ENCODE measurements around the gene XRCC4. TPM values are rescaled to one million over a fixed set of nuclear protein-coding genes. Genes with fewer than 3 reads are reported as not detected.
A peak's percentile ranks its signal among the peaks of the same experiment; 100 is the strongest.

Gene XRCC4
- total RNA-seq, 4 donors from 2014 or later = 6.1 to 7.4 (median 7.0) TPM

DNA sequence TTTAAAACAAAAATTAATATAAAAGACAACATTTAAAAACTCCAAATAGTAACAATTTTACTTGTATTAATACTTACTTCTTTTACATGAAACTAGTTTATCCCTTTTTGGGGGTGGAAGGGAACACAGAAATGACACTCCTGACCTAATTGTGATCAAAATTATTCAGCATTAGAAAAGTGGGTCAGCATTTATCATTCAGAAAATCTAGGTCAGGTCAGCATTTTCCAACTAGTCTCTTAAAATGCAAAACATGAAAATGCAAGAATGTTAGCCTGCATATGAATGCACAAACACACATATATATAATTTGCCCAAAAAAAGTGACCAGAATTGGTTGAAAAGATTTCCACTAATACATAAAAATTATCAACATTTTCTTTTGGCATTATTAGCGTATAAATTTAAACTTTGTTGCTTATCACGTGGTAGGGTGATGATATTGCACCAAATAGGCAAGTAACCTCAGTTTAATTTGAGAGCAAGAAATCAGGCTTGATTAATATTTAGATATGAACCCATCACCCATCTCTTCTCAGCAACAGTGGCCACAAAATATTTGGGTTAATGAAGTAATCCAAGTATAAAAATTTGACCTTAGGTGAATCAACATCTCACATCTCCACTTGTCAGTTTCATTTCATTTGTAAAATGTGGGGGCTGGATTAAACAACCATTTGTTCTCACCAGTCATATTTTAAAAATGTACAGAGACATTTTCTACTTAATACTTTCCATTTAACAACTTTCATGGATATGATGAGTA lies 5.9 kb upstream of the XRCC4 start:
- DNase-seq (ENCODE audit: low spot score) (no peak), ATAC-seq (ENCODE audit: low FRiP score) (no peak)
- no peak for TF ChIP-seq CTCF (IDR thresholded peaks at IDR 0.05)

DNA sequence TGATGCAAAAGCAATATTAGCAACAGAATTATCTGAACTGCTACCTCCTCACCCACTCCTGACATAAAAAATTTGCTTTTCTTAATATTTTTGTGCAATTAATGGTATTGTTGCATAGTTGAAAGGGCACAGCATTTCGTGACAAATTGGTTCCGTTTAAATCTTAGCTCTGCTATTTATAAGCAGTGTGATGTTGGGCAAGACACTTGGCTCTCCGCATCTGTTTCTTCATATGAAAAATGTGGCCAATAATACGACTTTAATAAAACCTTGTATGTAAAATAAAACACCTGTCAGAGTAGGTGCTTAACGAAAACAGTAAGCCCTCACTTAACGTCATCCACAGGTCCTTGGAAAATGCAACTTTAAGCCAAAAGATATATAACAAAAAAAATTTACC lies 4.4 kb upstream of the XRCC4 start:
- no peak for TF ChIP-seq CTCF (IDR thresholded peaks at IDR 0.05)
- ATAC-seq (ENCODE audit: low FRiP score) = no peak
- no peak for DNase-seq (ENCODE audit: low spot score)

- no peak for TF ChIP-seq CTCF (IDR thresholded peaks at IDR 0.05)
- DNase-seq (ENCODE audit: low spot score) (no peak), ATAC-seq (ENCODE audit: low FRiP score) (peak; percentile 26)
Observed at GRCh38 chr5:83077662-83078261, 415 bp downstream of the XRCC4 start.

DNA sequence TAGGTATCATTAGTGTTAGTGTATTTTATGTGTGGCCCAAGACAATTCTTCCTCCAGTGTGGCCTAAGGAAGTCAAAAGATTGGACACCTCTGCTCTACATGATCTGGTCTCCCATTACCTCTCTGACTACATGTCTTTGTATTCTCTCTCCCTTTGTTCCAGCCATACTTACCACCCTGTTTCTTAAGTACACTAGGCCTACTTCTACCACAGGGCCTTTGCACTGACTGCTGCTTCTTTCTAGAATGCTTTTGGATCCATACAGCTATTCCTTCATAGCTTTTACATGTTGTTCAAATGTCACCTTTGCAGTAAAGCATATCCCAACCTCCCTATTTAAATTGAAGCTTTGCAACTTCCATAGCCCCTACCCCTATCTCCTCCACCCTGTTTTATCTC lies 5.4 kb downstream of the XRCC4 start:
- TF ChIP-seq CTCF (IDR thresholded peaks at IDR 0.05) = no peak
- ATAC-seq (ENCODE audit: low FRiP score) (no peak), DNase-seq (ENCODE audit: low spot score) (no peak)

DNA sequence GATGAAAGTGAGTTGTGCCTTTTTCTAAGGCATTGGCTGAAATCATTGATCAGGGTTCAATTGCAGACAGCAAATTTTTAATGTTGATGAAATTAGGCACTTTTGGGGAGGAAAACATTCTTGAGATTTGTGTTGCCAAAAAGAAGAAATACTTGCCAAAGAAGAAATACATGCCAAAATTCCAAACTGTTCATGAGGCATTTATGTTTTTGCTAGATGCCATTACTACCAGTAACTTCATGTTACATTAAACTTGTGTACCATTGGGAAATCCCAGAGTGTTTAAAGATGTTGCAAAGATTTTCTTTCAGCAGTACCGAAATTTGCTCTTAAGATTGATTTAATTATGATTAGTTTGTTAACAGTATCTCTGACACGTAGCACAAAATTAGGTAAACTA lies 7.0 kb downstream of the XRCC4 start:
- TF ChIP-seq CTCF (IDR thresholded peaks at IDR 0.05) = no peak
- ATAC-seq (ENCODE audit: low FRiP score) = no peak

DNA sequence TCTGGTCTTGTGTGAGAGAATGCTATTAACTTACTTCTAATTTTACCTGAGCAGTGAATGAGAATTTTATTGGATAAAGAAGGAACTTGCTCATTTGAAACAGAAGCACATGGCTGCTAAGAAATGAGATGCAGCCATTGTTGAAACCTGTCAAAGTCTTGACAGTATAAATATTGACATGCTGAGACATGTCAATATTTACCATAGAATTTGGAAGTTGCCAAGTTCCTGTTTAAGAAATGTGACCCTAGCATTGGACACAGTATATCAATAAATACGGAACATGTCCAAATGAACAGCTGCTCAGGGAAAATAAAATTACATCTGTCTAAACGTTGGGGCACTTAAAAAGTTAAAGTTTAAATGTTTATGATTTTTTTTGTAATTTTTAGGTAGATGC lies 7.8 kb downstream of the XRCC4 start:
- DNase-seq (ENCODE audit: low spot score) (no peak), ATAC-seq (ENCODE audit: low FRiP score) (no peak)
- TF ChIP-seq CTCF (IDR thresholded peaks at IDR 0.05) = no peak

More for the DNA sequence above, 7.0 kb downstream of the XRCC4 start:
- no peak for DNase-seq (ENCODE audit: low spot score)

DNA sequence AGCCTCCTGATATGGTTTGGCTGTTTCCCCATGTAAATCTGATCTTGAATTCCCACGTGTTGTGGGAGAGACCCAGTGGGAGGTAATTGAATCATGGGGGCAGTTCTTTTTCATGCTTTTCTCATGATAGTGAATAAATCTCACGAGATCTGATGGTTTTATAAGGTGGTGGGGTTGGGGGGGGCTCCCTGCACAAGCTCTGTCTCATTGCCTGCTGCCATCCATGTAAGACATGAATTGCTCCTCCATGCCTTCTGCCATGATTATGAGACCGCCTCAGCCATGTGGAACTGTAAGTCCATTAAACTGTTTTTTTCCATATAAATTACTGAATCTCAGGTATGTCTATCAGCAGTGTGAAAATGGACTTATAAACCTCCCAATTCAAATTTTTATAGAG lies 12.8 kb downstream of the XRCC4 start:
- DNase-seq (ENCODE audit: low spot score) (no peak), ATAC-seq (ENCODE audit: low FRiP score) (no peak)
- TF ChIP-seq CTCF (IDR thresholded peaks at IDR 0.05) = no peak
